ENCODE results near the gene GRAMD1B.

GRAMD1B gene

DNA sequence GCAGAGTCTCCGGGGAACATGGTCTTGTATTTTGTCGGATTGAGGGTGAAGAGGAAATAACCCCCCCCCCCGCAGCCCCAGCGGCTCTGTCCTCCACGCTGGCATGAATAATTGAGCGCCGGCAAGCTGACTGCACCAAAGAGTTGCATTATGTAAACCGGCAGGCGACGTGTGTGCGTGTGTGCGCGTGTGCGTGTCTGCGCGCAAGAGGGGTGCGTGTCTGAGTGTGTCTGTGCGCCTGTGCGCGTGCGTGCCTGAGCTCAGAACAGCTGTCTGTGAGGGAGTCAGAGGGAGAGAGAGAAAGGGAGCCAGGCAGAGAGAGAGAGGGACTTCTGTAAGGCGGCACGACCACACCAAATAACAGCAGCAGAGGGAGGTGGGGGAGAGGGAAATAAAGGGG is 129.9 kb downstream of the GRAMD1B start:
- Histone ChIP-seq H3K4me1 (peaks cover 20% of the 10 kb centered on the region), H3K36me3 (no peaks in the 10 kb centered on the region), H3K27me3 (no peaks in the 10 kb centered on the region), H3K9me3 (no peaks in the 10 kb centered on the region), H3K4me3 (ENCODE audit: low read depth, low read length) (peak overlapping the region; percentile 71)
- TF ChIP-seq, protein P1, sequence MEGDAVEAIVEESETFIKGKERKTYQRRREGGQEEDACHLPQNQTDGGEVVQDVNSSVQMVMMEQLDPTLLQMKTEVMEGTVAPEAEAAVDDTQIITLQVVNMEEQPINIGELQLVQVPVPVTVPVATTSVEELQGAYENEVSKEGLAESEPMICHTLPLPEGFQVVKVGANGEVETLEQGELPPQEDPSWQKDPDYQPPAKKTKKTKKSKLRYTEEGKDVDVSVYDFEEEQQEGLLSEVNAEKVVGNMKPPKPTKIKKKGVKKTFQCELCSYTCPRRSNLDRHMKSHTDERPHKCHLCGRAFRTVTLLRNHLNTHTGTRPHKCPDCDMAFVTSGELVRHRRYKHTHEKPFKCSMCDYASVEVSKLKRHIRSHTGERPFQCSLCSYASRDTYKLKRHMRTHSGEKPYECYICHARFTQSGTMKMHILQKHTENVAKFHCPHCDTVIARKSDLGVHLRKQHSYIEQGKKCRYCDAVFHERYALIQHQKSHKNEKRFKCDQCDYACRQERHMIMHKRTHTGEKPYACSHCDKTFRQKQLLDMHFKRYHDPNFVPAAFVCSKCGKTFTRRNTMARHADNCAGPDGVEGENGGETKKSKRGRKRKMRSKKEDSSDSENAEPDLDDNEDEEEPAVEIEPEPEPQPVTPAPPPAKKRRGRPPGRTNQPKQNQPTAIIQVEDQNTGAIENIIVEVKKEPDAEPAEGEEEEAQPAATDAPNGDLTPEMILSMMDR (IDR thresholded peaks at IDR 0.05; ENCODE audit: low read depth, low read length): no peak
- DNase-seq: peak; percentile 74

DNA sequence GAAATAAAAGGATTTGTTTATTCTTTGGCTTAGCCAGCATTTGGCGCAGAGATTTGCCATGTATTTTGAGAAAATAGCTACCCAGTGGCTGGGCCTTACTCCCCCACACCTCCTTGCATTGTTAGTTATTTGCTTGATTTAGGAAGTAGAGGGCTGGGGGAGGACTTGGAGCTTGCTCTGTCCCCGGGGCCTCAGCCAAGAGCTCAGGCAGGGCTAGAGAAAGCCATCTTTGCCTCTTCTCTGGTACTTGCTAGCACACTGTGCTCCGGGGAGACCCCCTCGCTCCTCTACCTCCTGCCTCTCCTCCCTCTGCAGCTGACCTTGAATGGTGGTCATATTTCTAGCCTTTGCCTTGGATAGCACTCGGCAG is 131.3 kb downstream of the GRAMD1B start:
- H3K4me1 ChIP-seq: peaks cover 20% of the 10 kb centered on the region
- H3K4me3 ChIP-seq (ENCODE audit: low read depth, low read length): peak overlapping the region; percentile 71
- H3K27me3 ChIP-seq: no peaks in the 10 kb centered on the region
- no peaks in the 10 kb centered on the region for H3K36me3 ChIP-seq
- no peaks in the 10 kb centered on the region for H3K9me3 ChIP-seq
- DNase-seq: no peak
- TF ChIP-seq, protein P1 (IDR thresholded peaks at IDR 0.05; ENCODE audit: low read depth, low read length): no peak

DNA sequence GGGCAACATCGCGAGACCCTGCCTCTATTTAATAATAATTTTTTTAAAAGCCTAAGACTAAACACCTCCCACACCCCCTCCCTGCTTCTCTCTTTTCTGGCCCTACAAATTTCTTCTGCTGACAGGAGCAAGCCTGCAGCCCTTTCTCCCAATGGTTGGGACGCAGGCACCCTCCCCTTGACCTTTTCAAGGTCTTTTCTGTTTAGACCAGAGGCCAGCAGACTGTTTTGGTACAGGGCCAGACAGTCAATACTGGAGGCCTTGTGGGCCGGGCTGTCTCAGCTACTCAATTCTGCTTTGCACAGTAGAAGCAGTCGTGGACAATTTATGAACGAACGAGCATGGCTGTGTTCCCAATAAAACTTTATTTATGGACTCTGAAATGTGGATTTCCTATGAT is 132.1 kb downstream of the GRAMD1B start:
- Histone ChIP-seq H3K27me3 (no peaks in the 10 kb centered on the region), H3K4me3 (ENCODE audit: low read depth, low read length) (no peak overlapping the region), H3K9me3 (no peaks in the 10 kb centered on the region), H3K4me1 (peaks cover 20% of the 10 kb centered on the region), H3K36me3 (no peaks in the 10 kb centered on the region)
- TF ChIP-seq, protein P1 (IDR thresholded peaks at IDR 0.05; ENCODE audit: low read depth, low read length): no peak
- DNase-seq: no peak

DNA sequence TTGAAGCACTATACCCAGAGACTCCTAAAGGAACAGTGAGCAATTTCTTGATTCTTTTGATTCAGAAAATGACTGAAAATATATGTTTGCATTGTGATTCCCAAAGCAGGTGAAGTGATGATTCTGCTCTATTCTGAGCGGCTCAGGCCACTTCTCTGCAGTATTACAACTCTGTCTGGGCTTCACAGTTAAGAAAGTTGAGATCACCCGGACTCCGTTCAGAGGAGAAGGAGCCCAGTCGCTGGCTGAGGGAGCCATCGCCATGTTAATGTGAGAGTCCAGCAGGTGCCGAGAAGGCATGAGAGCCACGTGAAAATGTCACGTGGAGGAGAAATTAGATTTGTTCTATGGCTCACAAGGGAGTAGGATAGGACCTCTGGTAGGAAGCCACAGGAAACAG is 132.8 kb downstream of the GRAMD1B start:
- TF ChIP-seq, protein P1 (IDR thresholded peaks at IDR 0.05; ENCODE audit: low read depth, low read length): no peak
- H3K4me1 ChIP-seq: peaks cover 20% of the 10 kb centered on the region

DNA sequence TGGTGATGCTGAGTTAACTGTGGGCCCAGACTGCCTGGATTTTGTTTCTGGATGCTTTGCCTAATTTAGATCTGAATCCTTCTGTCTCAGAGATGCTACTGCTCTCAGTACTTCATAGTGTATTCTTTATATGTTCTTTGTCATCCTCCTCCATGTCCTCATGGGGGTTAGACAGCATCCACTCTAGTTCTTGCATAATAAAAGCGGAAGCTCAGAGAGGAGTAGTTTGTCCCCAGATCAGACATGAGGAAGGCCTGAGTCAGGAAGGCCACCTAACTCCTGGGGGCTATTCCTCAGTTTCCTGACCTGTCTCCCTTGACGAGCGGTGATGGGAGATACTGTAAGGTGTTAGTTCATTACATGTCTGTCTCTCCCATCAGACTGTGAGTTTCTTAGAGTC is 134.2 kb downstream of the GRAMD1B start:
- no peaks in the 10 kb centered on the region for H3K36me3 ChIP-seq
- DNase-seq: no peak
- no peak overlapping the region for H3K4me3 ChIP-seq (ENCODE audit: low read depth, low read length)
- TF ChIP-seq, protein P1 (IDR thresholded peaks at IDR 0.05; ENCODE audit: low read depth, low read length): no peak
- H3K27me3 ChIP-seq: no peaks in the 10 kb centered on the region
- H3K4me1 ChIP-seq: peaks cover 20% of the 10 kb centered on the region
- H3K9me3 ChIP-seq: no peaks in the 10 kb centered on the region

More for the DNA sequence above, 132.8 kb downstream of the GRAMD1B start:
- DNase-seq: no peak
- H3K9me3 ChIP-seq: no peaks in the 10 kb centered on the region
- no peak overlapping the region for H3K4me3 ChIP-seq (ENCODE audit: low read depth, low read length)
- H3K36me3 ChIP-seq: no peaks in the 10 kb centered on the region
- no peaks in the 10 kb centered on the region for H3K27me3 ChIP-seq

DNA sequence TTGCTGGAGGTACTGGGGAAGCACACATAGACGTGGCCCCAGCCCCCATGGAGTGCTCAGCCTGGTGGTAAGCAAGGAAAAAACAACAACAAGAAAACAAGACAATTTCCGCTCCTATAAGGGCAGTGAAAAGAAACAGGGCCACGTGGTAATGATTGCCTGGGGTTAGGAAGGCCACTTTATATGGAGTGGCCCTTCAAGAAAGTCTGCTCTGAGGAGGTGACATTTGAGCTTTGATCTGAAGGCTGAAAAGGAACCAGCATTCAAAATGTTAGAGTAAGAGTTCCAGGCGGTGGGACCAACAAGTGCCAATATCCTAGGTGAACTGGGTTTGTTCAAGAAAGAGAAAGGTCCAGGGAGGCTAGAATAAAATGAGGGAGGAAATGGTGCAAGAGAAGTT is 136.8 kb downstream of the GRAMD1B start:
- DNase-seq: no peak
- Histone ChIP-seq H3K4me1 (peaks cover 8% of the 10 kb centered on the region; the same call in 1 of the 2 replicates), H3K27me3 (no peaks in the 10 kb centered on the region), H3K9me3 (no peaks in the 10 kb centered on the region), H3K4me3 (ENCODE audit: low read depth, low read length) (no peak overlapping the region), H3K36me3 (no peaks in the 10 kb centered on the region)
- TF ChIP-seq, protein P1 (IDR thresholded peaks at IDR 0.05; ENCODE audit: low read depth, low read length): no peak
